ENCODE results near the gene NCBP3.
A peak's percentile ranks its signal among the peaks of the same experiment; 100 is the strongest.

NCBP3 gene

DNA sequence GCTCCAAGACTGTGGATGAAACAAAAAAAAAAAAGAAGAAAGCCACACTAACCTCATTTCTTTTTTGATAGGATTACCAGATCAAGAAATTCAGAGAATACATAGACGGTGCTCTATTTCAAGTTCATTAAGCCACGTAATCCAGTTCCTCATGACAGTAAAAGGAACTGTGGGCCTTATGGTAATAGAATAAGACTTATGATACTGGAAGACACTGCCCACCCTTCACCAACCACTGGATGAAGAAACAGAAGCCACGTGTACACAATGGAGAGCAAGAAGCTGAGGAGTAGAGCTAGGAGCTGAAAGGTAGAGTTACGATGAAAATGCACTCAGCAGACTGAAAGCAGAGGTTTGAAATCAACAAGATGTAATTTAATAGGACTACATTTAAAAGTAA, 11.2 kb downstream of the NCBP3 start:
- Histone ChIP-seq H3K9ac (ENCODE audit: insufficient read length, low read depth) (no peak overlapping the region), H3K9me3 (ENCODE audit: insufficient read depth, low read length) (no peaks in the 10 kb centered on the region), H3K36me3 (ENCODE audit: insufficient read depth, insufficient read length, low read length) (peaks cover 51% of the 10 kb centered on the region), H3K27me3 (ENCODE audit: insufficient read depth, insufficient read length) (no peaks in the 10 kb centered on the region), H3K4me3 (ENCODE audit: insufficient read length, low read depth) (no peak overlapping the region), H3K4me1 (ENCODE audit: insufficient read depth, insufficient read length) (no peaks in the 10 kb centered on the region)
- no peak for DNase-seq (ENCODE audit: low read depth, low spot score)
- TF ChIP-seq YY1 (IDR thresholded peaks at IDR 0.05; ENCODE audit: insufficient read depth, insufficient read length): no peak
- no peak for TF ChIP-seq ZNF274 (IDR thresholded peaks at IDR 0.05; ENCODE audit: low read depth, low read length)
- TF ChIP-seq SUZ12 (IDR thresholded peaks at IDR 0.05; ENCODE audit: extremely low read depth, insufficient read depth, insufficient read length): no peak

DNA sequence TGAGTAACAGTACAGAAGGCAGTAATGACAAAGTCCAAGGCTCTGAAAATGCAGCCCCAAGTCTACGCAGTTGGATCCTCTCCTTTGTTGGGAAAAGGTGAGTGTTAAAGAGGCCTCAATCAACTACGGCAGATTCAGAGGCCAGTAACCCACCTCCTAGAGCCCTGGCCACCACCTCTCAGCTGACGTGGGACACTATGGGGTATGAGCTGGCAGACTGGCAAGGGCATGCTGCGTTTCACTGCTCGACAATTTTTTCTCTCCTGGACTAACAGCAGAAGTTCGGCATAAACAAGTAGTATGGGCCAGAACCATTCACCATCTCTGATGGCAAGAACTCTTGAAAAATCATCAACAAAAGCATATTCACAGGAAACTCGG, 17.2 kb downstream of the NCBP3 start:
- no peak overlapping the region for H3K4me3 ChIP-seq (ENCODE audit: insufficient read length, low read depth)
- peaks cover 56% of the 10 kb centered on the region for H3K36me3 ChIP-seq (ENCODE audit: insufficient read depth, insufficient read length, low read length)
- H3K27me3 ChIP-seq (ENCODE audit: insufficient read depth, insufficient read length): no peaks in the 10 kb centered on the region
- no peaks in the 10 kb centered on the region for H3K4me1 ChIP-seq (ENCODE audit: insufficient read depth, insufficient read length)
- TF ChIP-seq ZNF274 (IDR thresholded peaks at IDR 0.05; ENCODE audit: low read depth, low read length) (no peak), YY1 (IDR thresholded peaks at IDR 0.05; ENCODE audit: insufficient read depth, insufficient read length) (no peak), SUZ12 (IDR thresholded peaks at IDR 0.05; ENCODE audit: extremely low read depth, insufficient read depth, insufficient read length) (no peak)
- no peaks in the 10 kb centered on the region for H3K9me3 ChIP-seq (ENCODE audit: insufficient read depth, low read length)
- no peak overlapping the region for H3K9ac ChIP-seq (ENCODE audit: insufficient read length, low read depth)
- DNase-seq (ENCODE audit: low read depth, low spot score): no peak

DNA sequence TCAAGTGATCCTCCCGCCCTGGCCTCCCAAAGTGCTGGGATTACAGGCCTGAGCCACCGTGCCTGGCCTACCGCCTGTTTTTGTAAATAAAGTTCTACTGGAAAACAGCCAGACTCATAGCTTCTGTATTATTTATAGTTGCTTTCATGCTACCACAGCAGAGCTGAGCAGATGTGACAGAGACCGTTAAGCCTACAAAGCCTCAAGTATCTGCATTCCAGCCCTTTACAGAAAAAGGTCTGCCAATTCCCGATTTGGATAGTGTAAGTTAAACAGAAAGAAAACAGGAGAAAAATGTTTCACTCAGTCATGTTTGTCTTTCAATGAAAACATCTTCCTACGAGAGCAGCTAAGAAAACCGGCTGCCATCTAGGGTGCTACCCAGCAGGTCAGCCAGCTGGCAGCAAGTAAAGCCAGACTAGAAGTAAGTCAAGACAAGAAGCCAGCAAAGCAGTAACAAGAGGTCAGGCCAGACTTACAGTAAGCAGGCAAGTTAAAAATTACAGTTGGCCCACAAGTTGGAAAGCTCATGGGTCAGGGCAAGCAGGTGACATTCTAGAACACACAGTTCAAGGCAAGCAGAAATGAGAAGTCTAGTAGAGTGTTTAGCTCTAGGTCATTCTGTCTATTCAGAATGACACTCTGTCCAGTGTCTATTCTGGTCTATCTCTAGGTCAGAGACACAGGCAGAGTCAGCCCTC, 17.7 kb downstream of the NCBP3 start:
- Histone ChIP-seq H3K4me3 (ENCODE audit: insufficient read length, low read depth) (no peak overlapping the region), H3K27me3 (ENCODE audit: insufficient read depth, insufficient read length) (no peaks in the 10 kb centered on the region), H3K9me3 (ENCODE audit: insufficient read depth, low read length) (no peaks in the 10 kb centered on the region), H3K36me3 (ENCODE audit: insufficient read depth, insufficient read length, low read length) (peaks cover 55% of the 10 kb centered on the region), H3K4me1 (ENCODE audit: insufficient read depth, insufficient read length) (no peaks in the 10 kb centered on the region), H3K9ac (ENCODE audit: insufficient read length, low read depth) (no peak overlapping the region)
- DNase-seq (ENCODE audit: low read depth, low spot score): no peak
- TF ChIP-seq YY1 (IDR thresholded peaks at IDR 0.05; ENCODE audit: insufficient read depth, insufficient read length) (no peak), SUZ12 (IDR thresholded peaks at IDR 0.05; ENCODE audit: extremely low read depth, insufficient read depth, insufficient read length) (no peak), ZNF274 (IDR thresholded peaks at IDR 0.05; ENCODE audit: low read depth, low read length) (no peak)

DNA sequence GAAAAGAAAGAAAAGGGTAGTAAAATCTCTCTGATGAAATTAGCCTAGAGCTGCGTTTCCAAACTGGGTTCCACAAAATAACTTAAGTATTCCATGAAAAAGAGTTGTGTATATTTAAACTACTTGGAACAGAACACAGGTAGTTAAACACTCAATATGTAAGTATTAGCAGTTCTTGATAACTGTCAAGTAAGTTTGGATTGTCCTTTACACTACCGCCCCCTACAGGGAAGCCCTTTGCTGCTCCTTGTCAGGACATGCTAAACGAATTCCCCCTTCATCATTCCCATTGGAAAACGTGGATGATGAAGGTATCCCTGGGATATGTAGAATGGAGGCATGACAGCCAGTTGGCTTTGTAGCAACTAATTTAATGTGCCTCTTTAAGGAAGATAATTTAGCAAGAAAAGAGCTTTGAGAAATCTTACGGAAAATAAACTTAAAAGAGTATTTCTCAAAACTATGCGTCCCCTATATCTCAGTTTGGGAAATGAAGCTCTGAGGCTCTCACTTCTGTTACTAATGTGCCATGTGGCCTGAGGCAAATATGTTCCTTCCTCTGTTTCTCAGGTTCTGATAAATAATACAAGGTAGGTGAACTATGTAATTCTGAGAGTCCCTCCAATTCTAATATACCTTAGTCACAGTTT, 18.8 kb downstream of the NCBP3 start:
- Histone ChIP-seq H3K36me3 (ENCODE audit: insufficient read depth, insufficient read length, low read length) (peaks cover 56% of the 10 kb centered on the region), H3K4me1 (ENCODE audit: insufficient read depth, insufficient read length) (no peaks in the 10 kb centered on the region), H3K27me3 (ENCODE audit: insufficient read depth, insufficient read length) (no peaks in the 10 kb centered on the region), H3K9me3 (ENCODE audit: insufficient read depth, low read length) (no peaks in the 10 kb centered on the region), H3K4me3 (ENCODE audit: insufficient read length, low read depth) (no peak overlapping the region), H3K9ac (ENCODE audit: insufficient read length, low read depth) (no peak overlapping the region)
- DNase-seq (ENCODE audit: low read depth, low spot score): peak; percentile 39
- TF ChIP-seq SUZ12 (IDR thresholded peaks at IDR 0.05; ENCODE audit: extremely low read depth, insufficient read depth, insufficient read length) (no peak), YY1 (IDR thresholded peaks at IDR 0.05; ENCODE audit: insufficient read depth, insufficient read length) (no peak), ZNF274 (IDR thresholded peaks at IDR 0.05; ENCODE audit: low read depth, low read length) (no peak)

DNA sequence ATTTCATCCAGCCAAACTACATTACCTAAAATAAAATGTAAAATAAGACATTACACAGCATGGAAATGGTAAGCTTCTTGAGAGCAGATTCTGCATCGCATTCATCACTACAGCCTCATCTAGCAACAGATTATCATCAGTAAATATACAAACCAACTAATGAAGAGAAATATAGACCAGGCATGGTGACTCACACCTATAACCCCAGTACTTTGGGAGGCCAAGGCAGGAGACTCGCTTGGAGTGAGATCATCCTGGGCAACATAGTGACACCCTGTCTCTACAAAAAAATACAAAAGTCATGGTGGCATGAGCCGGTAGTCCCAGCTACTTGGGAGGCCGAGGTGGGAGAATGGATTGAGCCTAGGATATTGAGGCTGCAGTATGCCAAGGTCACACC, 19.9 kb downstream of the NCBP3 start:
- no peaks in the 10 kb centered on the region for H3K9me3 ChIP-seq (ENCODE audit: insufficient read depth, low read length)
- H3K4me1 ChIP-seq (ENCODE audit: insufficient read depth, insufficient read length): no peaks in the 10 kb centered on the region
- no peak overlapping the region for H3K9ac ChIP-seq (ENCODE audit: insufficient read length, low read depth)
- H3K36me3 ChIP-seq (ENCODE audit: insufficient read depth, insufficient read length, low read length): peaks cover 65% of the 10 kb centered on the region
- H3K4me3 ChIP-seq (ENCODE audit: insufficient read length, low read depth): no peak overlapping the region
- no peaks in the 10 kb centered on the region for H3K27me3 ChIP-seq (ENCODE audit: insufficient read depth, insufficient read length)
- DNase-seq (ENCODE audit: low read depth, low spot score): no peak
- TF ChIP-seq SUZ12 (IDR thresholded peaks at IDR 0.05; ENCODE audit: extremely low read depth, insufficient read depth, insufficient read length): no peak
- no peak for TF ChIP-seq YY1 (IDR thresholded peaks at IDR 0.05; ENCODE audit: insufficient read depth, insufficient read length)
- TF ChIP-seq ZNF274 (IDR thresholded peaks at IDR 0.05; ENCODE audit: low read depth, low read length): no peak

DNA sequence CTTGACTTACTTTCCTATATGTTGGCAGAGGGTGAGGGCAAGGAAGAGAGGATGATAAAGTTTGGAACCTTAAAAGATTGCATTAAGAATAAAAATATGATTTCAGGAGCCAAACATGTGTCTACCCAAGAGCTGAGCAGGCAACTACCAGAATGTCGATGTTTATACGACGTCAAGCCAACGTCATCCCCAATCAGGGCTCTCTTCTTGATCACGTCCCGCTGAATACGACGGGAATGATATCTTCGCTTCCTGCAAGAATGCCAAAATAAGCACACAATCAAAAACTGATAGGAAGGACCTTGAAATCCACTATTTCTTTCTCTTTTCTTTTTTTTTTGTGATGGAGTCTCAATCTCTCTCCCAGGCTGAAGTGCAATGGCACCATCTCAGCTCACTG, 24.9 kb downstream of the NCBP3 start:
- Histone ChIP-seq H3K4me3 (ENCODE audit: insufficient read length, low read depth) (no peak overlapping the region), H3K36me3 (ENCODE audit: insufficient read depth, insufficient read length, low read length) (peaks cover 76% of the 10 kb centered on the region), H3K27me3 (ENCODE audit: insufficient read depth, insufficient read length) (no peaks in the 10 kb centered on the region), H3K9ac (ENCODE audit: insufficient read length, low read depth) (no peak overlapping the region), H3K4me1 (ENCODE audit: insufficient read depth, insufficient read length) (peaks cover 2% of the 10 kb centered on the region), H3K9me3 (ENCODE audit: insufficient read depth, low read length) (no peaks in the 10 kb centered on the region)
- DNase-seq (ENCODE audit: low read depth, low spot score): no peak
- TF ChIP-seq SUZ12 (IDR thresholded peaks at IDR 0.05; ENCODE audit: extremely low read depth, insufficient read depth, insufficient read length): no peak
- no peak for TF ChIP-seq ZNF274 (IDR thresholded peaks at IDR 0.05; ENCODE audit: low read depth, low read length)
- TF ChIP-seq YY1 (IDR thresholded peaks at IDR 0.05; ENCODE audit: insufficient read depth, insufficient read length): no peak

DNA sequence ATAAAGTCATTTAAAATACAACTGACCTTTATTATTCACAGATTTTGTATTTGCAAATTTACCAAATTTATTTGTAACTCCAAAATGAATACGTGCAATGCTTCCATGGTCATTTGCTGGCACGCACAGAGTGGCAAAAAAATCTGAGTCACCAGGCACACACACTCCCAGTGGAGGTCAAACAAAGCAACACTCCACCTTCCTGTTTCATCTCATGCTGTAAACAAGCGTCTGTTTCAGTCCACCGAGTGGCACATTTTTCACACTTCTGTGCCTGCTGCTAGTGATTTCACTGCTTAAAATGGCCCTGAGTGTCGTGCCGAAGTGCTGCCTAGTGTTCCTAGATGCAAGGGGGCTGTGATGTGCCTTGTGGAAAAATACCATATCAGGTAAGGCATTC, 27.3 kb downstream of the NCBP3 start:
- TF ChIP-seq SUZ12 (IDR thresholded peaks at IDR 0.05; ENCODE audit: extremely low read depth, insufficient read depth, insufficient read length) (no peak), YY1 (IDR thresholded peaks at IDR 0.05; ENCODE audit: insufficient read depth, insufficient read length) (no peak), ZNF274 (IDR thresholded peaks at IDR 0.05; ENCODE audit: low read depth, low read length) (no peak)
- Histone ChIP-seq H3K36me3 (ENCODE audit: insufficient read depth, insufficient read length, low read length) (peaks cover 78% of the 10 kb centered on the region), H3K27me3 (ENCODE audit: insufficient read depth, insufficient read length) (no peaks in the 10 kb centered on the region), H3K9me3 (ENCODE audit: insufficient read depth, low read length) (no peaks in the 10 kb centered on the region), H3K4me3 (ENCODE audit: insufficient read length, low read depth) (no peak overlapping the region), H3K4me1 (ENCODE audit: insufficient read depth, insufficient read length) (peaks cover 2% of the 10 kb centered on the region), H3K9ac (ENCODE audit: insufficient read length, low read depth) (no peak overlapping the region)
- DNase-seq (ENCODE audit: low read depth, low spot score): no peak

Measured in NT2/D1 (cell line).